HG03039 (cell line): ENCODE results near the gene FAM184A.
"Not testable (repeated sequence)": the region's sequence is repeated elsewhere in the genome, so short reads cannot be mapped to it uniquely, and the experiment has no call there.

Experiments used
- ATAC-seq: cut with Tn5 transposase; IDR thresholded peaks from one replicate; pipeline ENCODE4 v1.9.1; 2021; ENCODE audit warnings: mild to moderate bottlenecking, moderate library complexity; ENCODE audit not compliant: unreplicated experiment

FAM184A gene

DNA sequence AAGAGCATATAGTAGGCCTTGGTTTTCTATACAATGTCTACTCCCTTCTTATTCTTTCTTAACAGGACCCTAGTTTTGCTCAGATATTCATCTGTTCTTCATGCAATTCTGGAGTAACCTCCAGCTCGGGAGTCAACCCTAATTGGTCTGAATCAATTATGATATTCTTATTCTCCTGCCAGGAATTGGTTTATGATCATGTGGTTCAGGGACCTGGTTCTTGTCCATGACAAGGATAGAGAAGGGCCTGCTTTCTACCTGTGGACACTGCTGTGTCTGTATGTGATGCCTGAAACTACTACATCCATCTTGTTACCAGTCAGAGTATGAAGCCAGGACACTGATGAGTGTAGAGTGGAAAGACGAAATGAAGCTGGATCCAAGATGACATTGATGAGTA, 24.4 kb upstream of the FAM184A start:
- ATAC-seq, result no peak

DNA sequence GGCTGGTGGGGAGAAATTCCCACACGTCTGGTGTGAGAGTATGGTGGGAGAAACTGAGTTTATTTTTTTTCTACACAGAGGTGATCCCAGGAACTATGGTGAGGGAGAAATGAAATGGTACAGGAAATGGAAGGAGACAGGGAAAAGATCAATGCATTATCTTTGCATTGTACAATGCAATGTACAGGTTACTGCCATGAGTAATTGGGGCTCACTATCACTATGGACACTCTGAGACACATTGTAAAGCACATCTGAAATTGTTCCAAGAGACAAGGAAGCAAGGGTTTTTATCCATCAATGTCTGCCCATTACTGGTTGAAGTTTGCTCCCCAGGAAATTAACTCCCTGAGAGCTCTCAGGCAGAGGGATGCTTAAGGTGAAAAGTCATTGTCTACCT, 21.7 kb upstream of the FAM184A start:
- no peak for ATAC-seq

DNA sequence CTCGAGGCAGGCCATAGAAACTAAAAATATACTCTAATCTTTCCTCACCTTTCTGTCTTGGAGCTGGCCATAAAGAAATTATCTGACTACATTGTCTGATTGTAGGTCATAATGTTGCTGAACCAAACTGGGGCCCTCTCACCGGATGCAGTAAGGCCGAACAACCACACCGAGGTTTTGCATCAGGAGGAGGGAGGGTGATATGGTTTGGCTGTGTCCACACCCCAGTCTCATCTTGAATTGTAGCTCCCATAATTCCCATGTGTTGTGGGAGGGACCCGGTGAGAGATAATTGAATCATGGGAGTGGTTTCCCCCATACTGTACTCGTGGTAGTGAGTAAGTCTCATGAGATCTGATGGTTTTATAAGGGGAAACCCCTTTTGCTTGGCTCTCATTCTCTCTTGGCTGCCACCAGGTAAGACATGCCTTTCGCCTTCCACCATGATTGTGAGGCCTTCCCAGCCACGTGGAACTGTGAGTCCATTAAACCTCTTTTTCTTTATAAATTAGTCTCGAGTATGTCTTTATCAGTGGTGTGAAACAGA, 19.4 kb upstream of the FAM184A start:
- ATAC-seq, result not testable (repeated sequence)

DNA sequence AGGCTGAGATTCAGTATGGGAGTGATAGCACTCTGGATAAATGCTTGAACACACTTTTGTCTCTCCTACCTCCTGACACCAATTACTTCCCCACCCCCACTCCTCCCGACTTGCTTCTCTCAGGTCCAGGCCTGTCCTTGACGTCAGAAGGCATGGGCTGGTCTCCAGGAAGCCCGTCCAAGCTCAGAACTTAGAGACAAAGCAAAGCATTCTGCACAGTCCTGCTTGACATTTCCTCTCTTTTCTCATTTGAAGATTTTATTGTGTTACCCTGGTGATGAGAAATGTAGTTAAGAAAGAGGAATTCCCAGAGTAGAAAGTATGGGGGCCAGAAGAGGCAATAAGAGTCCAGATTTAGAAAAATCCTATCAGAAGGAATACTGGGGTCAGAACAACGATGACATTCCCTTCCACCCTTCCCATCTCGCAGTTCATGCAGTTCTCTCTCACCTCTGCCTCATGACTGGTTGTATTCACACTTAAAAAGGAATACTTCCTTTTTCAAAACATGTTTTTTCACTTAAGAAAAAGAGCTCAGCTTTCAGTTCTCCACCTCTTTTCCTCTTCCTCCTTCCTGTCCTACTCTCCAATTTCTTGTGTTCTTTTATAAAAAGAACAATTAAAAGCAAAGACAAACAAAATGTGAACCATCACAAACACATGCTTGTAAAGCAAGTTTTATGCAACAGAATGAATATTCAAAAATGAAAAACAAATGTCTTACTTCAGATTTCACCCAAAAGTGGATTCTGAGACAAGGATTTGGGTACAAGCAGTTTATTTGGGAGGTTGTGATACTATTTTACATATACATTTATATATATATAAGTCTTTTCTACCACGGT, 18.5 kb upstream of the FAM184A start:
- no peak for ATAC-seq

DNA sequence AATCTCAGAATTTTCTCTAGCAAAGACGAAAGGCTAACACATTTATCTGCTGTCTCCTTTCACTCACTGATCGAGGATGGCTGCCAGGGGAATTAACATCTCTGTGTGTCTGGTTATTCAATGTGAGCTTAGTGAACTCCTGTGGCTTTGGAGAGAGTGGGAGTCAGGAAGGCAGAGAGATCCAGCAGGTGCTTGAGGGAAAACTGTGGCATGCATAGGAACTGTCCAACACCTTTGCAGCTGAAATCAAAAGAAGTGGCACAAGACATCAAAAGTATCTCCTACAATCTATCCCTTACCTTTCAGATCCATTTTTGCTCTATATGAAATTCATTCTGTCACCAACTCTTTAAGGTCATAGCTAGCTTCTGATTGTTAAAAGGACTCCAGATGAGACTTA, 11.8 kb upstream of the FAM184A start:
- no peak for ATAC-seq

DNA sequence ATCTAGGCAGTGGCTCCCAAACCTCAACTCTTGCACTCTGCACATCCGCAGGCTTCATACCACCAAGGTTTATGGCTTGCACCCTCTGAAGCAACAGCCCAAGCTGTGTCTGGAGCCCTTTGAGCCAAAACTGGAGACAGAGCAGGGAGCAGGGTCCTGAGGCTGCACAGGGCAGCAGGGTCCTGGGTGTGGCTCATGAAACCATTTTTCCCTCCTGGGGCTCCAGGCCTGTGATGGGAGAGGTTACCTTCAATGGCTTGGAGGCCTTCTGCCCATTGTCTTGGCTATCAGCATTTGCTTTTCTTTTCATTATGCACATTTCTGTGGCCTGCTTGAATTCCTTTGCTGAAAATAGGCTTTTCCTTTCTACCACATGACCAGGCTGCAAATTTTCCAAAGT, 6.3 kb upstream of the FAM184A start:
- ATAC-seq, result no peak

DNA sequence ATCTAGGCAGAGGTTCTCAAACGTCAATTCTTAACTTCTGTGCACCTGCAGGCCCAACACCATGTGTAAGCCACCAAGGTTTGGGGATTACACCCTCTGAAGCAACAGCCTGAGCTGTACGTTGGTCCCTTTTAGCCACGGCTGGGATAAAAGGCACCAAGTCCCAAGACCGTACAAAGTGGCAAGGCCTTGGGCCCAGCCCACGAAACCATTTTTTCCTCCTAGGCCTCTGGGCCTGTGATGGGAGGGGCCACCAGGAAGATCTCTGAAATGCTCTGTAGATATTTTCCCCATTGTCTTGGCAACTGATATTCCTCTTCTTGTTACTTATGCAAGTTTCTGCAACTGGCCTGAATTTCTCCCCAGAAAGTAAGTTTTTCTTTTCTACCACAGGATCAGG, 4.5 kb upstream of the FAM184A start:
- ATAC-seq, result no peak

DNA sequence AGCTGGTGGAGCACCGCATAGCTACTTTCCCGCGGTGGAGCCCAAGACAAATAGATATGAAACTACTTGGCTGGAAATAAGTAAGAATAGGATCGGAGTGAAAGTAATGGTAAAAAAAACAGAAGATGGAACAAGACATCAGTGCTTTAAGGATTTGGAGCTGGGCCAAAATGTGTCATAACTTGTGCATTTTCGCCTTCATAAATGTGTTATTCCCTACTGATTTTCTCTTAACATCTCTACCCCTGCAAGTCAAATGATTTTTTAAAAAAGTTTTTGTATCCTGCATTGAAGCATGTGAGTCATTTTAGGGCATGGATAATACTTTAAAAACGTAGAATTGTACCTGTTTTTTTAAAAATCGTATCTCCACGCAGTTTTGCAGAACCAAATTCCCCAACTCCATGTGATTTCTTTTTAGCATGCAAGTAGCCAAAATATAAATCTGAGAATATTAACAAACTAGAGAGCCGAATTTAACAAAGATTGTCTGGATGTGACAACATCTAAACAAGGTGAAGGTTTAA, 882 bp upstream of the FAM184A start:
- no peak for ATAC-seq

DNA sequence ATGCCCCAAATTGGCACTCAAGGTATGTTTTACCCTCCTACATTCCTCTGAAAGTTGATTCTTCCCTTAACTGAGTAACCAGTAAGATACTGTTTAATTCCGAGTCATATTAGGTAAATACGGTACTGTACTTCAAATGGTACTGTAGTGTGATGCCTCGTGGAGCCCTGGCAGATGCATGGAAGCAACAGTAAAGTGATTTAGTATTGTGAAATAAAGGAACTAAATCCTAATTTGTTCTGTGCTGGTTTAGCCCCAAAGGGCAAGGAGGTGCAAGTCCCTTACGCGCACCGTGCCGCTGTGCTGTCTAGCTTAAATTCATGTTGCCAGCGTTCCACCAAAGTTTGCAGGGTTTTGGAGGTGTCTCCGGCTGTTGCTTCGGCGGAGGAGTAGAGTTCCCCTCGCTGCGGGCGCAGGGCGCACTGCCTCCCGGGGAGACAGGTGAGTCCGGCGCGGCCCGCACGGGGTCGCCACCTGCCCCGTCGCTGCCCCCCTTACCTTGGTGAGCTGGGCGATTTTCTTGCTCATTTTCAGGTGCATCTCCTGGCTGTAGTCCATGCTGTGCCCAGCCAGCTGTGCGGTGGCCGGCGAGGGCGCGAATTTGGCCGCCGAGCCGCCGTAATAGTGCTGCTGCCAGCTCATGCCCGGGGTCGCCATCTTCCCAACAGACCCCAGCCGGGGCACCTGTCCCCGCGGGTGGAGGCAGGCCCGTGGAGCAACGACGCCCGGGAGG, 655 bp downstream of the FAM184A start:
- no peak for ATAC-seq

DNA sequence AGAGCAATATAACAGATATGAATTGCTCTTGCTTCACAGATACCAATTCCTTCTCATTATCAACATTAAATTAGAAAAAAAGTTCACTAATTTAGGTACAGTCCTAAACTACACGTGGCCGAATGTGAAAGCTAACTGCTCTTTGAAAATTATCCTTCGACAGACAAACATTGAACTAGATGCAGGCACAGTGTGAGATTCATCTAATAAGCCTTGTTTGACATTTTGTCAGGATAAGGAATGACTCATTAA, 1.1 kb downstream of the FAM184A start:
- ATAC-seq, result no peak

DNA sequence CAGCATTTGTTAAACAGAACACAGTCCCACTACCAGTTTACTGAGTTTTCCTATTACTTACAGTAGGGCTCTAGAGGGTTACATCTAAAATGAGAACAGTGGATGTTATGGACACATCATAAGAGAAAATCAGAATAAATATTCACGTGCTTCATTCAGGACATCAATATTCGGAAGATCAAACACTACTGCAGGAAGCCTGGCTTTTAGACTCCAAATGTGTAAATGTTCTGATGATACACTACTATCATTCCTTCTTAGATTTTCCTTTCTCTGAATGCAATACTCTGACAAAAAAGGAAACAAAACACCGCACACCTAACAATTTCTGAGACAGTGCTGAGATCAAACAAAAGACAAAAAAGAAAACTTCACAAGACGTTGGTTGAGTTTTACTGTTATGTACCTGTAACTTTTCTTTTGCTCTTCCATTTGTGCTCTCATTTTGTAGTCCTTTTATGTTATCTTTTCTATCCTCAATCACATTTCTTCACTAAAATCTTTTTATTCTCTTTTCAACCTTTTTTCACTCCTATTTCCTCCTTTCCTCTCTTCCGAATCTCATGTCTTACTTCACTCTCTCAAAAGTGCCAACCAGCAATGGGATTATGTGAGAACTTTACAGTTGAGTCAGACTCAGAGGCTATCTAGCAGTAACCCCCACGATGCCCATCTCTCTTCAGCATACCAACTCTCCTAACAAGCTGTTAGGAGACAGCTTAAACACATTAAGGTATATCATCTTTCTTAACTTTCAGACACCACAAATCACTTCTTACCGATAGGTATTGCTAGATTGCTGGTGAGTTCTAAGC, 1.7 kb downstream of the FAM184A start:
- ATAC-seq, result no peak

DNA sequence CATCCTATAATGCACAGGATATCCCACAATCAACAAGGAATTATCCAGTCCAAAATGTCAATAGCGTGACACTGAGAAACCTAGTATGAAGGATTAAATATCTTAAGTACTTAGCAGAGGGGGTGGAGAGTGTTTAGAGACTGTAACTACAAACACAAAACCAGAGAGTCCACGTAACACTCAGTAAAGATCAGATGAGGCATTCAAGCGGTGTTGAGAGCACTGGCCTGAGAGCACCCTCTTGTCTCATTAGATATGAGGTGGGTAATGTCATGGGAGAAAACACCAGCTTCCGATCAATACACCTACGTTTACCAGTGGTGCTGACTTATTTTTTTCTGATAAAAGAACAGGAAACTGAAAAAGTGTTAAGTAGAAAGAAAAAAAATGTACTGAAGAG, 2.3 kb downstream of the FAM184A start:
- no peak for ATAC-seq

DNA sequence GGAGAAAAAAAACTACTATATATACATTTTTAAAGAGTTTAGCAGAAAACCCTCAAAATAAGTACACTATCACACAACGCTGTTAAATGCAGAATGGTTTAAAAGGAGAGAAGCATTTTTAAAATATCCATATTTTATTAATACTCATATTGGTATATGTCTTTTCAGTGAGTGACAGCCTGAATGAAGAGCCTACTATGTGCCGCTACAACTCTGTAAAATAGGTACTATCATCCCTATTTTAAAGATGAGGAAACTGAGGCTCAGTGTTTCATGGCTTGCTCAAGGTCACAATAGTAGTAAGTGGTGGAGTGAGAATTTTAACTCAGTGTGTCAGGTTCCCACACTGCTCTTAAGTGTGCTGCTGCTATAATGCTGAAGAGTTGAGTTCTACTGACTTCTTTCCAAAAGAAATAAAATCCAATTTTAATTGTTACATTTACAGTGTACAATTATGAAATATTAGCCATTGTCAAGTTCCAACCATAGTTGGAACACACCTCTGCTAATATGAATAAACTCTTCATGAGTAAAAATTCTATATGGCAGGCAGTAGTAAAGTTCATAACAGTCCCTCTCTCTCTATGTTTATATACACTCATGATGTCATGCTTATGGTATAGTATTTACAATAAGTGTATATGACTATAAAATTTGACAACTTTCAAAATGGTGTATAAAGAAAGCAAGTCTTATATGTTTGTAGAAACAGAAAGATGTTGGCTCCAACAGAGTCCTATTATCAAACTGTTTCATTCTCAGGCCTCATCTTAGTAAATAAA, 3.1 kb downstream of the FAM184A start:
- ATAC-seq, result no peak

DNA sequence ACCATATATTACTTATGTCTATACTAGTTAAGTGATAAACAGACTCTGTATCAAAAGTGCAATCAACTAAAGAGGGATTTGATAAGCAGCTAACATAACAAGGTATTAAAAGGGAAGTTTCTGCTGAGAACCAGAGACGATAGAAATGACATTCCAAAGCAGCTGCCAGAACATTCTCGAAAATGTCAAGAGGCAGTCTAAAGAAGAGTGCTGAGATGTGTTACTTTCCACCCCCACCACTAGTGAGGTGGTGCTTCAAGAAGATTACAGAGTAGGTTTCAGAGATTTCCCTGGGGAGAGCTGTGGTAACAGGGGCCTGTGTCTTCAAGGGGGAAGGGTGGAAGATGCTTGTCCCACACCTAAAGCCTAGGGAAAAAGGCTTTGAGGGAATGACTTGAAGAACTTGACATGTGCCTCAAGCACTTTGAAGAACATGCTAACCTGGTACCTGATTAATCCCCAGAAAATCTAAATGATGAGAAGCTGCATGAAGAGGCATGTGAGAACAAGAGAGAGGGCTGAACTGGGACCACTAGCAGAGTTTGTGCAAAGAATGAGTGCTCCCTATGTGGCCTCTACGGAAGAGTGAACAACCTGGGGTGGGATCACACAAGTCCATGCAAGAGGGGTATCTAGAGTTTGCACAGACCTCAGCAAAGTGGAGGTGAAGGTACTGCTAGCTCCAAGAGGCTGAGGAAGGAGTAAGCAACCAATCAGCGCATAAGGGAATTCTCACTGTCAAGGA, 5.0 kb downstream of the FAM184A start:
- ATAC-seq, result no peak

DNA sequence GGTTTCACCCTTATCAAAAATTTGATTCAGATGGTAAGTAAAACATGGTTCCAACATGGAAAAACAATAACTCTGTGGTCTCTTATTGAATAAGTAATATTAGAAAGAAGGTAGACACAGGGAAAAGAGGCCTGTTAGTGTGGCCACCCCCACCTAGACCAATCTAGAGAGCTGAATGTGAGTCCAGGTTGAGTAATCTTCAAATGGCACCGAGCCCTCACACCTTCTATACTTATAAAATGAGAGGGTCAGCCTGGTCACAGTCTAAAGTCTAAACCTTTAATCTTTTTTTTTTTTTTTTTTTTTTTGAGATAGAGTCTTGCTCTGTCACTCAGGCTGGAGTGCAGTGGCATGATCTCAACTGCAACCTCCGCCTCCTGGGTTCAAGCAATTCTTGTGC, 6.9 kb downstream of the FAM184A start:
- no peak for ATAC-seq

DNA sequence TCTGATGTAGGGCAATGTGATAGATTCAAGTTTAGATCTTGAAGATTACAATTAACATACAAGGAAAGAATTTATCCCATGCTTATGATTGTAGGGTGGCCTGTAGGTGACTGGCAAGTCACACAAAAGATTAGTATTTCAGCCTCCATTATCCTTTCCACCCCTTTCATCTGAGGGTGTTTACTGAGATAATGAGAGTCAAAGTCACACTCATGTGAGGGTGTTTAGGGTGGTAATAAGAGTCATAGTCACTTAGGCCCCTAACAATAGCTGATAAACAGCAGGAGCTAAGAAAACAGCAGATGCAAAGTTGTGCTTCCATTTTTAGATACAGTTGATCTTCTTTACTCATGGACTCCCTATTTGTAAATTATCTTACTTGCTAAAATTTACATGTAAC, 11.4 kb downstream of the FAM184A start:
- ATAC-seq, result no peak

DNA sequence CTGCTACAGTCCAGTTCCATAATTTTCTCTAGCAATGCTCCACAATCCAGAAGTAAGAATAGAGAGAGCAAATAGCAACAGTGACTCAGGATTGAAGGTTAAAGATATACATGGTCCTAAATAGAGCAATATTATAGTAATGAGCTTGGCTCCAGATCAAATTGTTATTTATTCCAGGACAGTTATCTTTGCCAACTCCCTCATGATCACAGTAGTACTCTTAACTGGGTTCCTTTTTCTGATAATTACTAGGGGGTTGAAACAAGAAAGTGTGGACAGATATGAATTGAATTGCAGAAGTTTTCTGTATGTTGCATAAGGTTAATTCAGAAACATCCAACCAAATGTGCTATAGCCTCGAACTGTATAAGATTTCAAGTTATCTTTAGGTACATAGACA, 11.9 kb downstream of the FAM184A start:
- ATAC-seq, result no peak

DNA sequence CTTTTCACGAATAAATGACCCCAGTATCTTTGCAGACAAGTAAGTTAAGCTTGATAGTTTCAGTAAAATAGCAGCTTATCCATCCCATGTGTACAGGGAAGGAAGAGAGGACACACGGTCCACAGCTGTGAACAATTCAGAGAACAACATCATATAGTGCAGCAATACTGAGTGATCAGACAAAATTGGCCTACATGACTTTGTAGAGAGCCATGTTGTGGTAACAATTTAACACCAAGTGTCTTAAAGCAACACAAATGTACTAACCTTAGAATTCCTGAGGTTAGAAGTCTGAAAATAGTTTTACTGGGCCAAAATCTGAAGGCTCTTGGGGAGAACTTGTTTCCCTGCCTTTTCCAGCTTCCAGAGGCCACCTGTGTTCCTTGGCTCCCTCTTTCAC, 12.5 kb downstream of the FAM184A start:
- ATAC-seq, result no peak

DNA sequence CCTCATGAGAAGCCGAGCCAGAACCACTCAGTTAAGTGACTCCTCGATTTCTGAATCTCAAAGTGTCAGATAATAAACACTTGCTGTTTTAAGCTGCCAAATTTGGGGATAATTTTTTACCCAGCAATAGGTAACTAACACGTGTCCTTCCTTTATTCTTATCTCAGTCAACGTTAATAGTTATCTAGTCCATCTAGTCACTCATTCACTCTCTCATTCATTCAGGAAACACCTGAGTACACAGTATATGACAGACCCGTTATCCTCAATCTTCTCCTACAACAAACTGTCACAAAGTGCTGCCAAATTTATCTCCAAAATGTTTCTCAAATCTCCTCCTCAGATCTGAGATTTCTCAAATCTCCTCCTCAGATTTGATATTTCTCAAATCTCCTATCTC, 13.1 kb downstream of the FAM184A start:
- ATAC-seq, result no peak

DNA sequence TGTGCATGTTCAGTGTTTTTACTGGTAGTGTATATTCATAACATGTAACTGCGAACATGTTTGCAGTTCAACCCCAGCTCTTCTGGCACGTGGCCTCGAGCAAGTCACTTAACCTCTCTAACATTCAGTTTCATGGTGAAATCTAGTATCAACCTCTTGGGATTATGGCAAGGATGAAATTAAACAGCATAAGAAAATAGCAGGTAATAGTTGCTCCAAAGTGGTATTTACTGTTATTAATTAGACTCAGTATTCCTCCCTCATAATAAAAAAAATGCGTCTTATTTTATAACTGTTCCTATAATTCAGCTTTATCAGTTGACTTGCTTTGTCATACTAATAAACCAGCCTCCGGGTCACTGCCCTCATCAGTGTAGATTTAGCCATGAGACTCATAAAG, 15.0 kb downstream of the FAM184A start:
- no peak for ATAC-seq
